Activated T-helper 17 cell treated with anti-CD3 and anti-CD28 coated beads, Interleukin-2, amount 50 U/mL, for 72 hours (primary cell): ENCODE data around the gene HSF4. TPM values are rescaled to one million over a fixed set of nuclear protein-coding genes. Genes with fewer than 3 reads are reported as not detected.
A peak's percentile ranks its signal among the peaks of the same experiment; 100 is the strongest.

ENCODE experiments used
- ATAC-seq: fragments of 150-1000 bp; cut with Tn5 transposase; replicated peaks from 2 replicates; pipeline ENCODE4 v1.10.0; 2021; ENCODE audit warnings: mild to moderate bottlenecking, moderate library complexity
- H3K27ac Mint-ChIP-seq: one replicate; pipeline ENCODE4 v1.8.0; 2022; ENCODE audit warnings: mixed read lengths
- H3K27me3 Mint-ChIP-seq: one replicate; pipeline ENCODE4 v1.8.0; 2022; ENCODE audit warnings: mixed read lengths
- H3K36me3 Mint-ChIP-seq: one replicate; pipeline ENCODE4 v1.8.0; 2022; ENCODE audit warnings: low read depth, mild to moderate bottlenecking, mixed read lengths
- H3K4me1 Mint-ChIP-seq: one replicate; pipeline ENCODE4 v1.8.0; 2022; ENCODE audit warnings: mixed read lengths
- H3K4me3 Mint-ChIP-seq: one replicate; pipeline ENCODE4 v1.8.0; 2022; ENCODE audit warnings: mild to moderate bottlenecking, mixed read lengths
- H3K9me3 Mint-ChIP-seq: one replicate; pipeline ENCODE4 v1.8.0; 2022; ENCODE audit warnings: mixed read lengths
- total RNA-seq, 2 donors: library from RNA; stranded (reverse); gene quantifications; one replicate each; pipeline ENCODE4 v1.2.3, GENCODE V29; 2022

Gene HSF4
- total RNA-seq, 2 donors from 2014 or later: 71.3 to 325 TPM

DNA sequence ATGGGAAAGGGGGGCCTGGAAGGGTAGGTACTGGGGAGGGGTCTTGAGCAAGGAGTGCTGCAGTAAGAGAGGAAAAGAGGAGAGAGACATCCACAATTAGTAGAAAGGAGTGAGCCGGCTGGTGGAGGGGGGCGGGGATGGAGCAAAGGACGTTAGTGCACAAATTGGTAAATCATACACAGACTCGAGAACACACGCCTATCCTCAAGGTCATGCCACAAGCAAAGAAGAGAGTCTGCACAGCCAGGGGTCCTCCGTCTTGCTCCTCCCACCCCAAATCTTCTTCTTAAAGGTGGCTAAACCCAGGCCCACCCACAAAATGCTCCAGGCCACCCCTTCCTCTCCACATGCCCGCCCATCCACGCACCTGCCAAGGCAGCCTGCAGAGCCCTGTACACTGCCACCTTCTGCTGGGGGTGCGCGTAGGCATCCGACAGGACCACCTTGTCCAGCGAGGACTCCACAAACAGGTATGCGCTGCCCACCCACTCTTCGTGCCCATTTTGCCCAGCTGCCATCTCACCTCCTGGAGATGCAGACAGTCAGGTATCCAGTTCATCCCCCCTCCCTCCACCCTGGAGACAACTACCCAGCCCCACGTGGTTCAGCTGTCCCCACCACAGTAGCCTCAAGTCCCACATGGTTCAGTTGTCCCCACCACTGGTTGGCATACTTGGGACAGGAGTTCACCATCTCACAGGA, 8.3 kb upstream of the HSF4 start:
- no peak for ATAC-seq
- no peaks in the 10 kb centered on the region for H3K27me3 Mint-ChIP-seq
- no peaks in the 10 kb centered on the region for H3K9me3 Mint-ChIP-seq
- H3K4me3 Mint-ChIP-seq: peak overlapping the region; percentile 94
- peaks cover 38% of the 10 kb centered on the region for H3K4me1 Mint-ChIP-seq
- H3K27ac Mint-ChIP-seq: no peak overlapping the region
- H3K36me3 Mint-ChIP-seq: peaks cover 53% of the 10 kb centered on the region

DNA sequence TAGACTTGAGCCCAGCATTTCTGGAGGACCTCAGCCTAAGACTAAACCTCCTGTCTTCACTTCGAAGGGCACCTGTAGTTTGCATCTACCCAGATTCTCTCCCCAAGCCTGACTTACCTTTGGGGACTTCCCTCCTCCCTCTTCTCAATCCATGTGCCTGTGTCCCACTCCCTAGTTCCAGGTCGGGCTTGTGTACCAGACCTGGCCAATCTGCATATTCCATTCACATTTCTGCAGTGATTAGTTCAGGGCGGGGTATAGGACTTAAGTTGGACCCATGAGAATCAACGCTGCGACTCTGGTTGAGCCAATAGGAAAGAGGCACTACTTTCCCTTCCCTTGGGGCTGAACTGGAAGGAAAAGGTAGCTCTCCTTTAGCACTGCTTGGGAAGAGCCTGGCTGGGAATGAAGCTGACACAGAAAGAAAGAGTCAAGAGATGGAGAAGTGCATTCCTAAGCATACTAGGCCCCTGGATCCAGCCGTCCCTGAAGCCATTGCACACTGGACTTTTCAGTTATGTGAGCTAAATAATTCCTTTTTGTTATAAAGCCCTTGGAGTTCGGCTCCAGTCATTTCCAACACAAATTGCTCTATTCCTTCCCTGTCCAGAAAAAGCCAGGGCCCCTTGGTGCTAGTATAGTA, 7.3 kb upstream of the HSF4 start:
- peak overlapping the region; percentile 92 for H3K27ac Mint-ChIP-seq
- peak overlapping the region; percentile 94 for H3K4me3 Mint-ChIP-seq
- no peaks in the 10 kb centered on the region for H3K9me3 Mint-ChIP-seq
- H3K4me1 Mint-ChIP-seq: peaks cover 38% of the 10 kb centered on the region
- H3K36me3 Mint-ChIP-seq: peaks cover 63% of the 10 kb centered on the region
- no peaks in the 10 kb centered on the region for H3K27me3 Mint-ChIP-seq
- ATAC-seq: no peak

DNA sequence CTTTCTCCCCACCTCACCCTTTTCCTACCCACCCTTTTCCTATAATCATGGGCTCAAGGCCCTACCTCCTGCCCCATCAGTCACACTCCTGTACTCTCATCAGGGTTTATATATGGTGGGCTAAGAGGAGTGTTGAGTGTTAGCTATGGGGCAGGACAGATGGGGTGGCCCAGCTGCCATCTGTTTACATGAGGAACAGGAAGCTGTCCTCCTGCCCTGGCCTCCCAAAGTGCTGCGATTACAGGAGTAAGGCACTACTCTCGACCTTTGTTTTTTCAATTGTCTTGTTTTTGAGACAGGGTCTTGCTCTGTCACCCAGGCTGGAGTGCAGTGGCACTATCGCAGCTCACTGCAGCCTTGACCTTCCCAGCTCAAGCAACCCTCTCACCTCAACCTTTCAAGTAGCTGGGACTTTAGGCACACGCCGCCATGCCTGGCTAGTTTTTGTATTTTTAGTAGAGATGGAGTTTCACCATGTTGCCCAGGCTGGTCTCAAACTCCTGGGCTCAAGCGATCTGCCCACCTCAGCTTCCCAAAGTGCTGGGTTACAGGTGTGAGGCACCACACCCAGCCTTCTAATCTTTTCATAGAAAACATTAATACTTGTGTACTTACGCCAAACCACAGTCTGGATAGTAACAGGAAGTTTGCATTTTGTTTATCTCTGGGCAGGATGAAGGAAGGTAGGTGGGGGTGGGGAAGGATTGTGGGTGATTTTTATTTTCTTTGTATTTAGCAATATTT, 6.5 kb upstream of the HSF4 start:
- peak overlapping the region; percentile 94 for H3K4me3 Mint-ChIP-seq
- peaks cover 33% of the 10 kb centered on the region for H3K4me1 Mint-ChIP-seq
- H3K27ac Mint-ChIP-seq: peak overlapping the region; percentile 92
- ATAC-seq: no peak
- H3K27me3 Mint-ChIP-seq: peaks cover 3% of the 10 kb centered on the region
- H3K9me3 Mint-ChIP-seq: no peaks in the 10 kb centered on the region
- H3K36me3 Mint-ChIP-seq: peaks cover 71% of the 10 kb centered on the region

DNA sequence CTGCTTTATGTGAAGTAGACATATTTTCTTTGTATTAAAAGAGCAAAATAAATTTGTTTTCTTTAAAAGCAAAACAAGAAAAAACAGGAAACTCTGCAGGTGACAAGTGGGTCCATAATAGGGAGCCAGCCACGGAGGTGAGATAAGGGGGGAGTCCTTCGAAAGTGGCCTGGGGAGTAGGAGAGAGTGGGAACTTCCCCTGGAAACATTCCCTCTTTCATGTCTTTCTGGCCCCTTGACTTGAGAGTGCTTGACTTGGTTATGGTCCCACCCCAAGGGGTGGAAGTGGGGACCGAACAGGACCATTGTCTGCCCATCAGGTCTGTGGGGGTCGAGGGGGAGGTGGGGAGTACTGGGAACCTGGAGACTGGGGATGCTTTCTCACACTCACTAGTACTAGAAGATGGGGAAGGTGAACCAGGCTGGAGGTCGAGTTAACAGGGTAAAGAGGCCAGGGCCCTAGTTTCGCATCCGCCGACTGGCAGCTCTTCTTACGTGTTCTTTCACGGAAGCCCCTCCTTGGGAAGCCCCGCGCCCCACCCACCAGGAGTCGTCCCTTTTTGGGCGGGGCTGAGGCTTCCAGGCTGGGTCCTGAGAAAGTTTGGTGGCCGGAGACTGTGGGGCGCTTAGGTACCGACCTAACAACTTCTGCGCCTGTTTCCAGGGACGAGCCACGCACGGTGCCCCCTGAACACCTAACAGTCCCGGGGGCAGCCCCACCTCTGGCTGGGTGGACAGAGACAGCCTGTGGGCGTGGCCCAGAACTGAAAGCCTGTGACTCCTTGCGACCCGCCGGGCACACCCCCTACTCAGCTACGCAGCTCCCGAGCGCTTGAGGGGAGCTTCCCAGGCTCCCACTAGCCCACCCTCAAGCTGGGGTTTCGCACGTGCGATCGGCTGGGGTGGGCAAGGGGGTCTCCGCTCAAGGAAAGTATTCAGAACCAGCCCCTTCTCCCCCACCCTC, 5.6 kb upstream of the HSF4 start:
- peak overlapping the region; percentile 94 for H3K4me3 Mint-ChIP-seq
- no peaks in the 10 kb centered on the region for H3K9me3 Mint-ChIP-seq
- peaks cover 29% of the 10 kb centered on the region for H3K4me1 Mint-ChIP-seq
- H3K36me3 Mint-ChIP-seq: peaks cover 70% of the 10 kb centered on the region
- peak overlapping the region; percentile 92 for H3K27ac Mint-ChIP-seq
- ATAC-seq: peak; percentile 63
- H3K27me3 Mint-ChIP-seq: peaks cover 3% of the 10 kb centered on the region

DNA sequence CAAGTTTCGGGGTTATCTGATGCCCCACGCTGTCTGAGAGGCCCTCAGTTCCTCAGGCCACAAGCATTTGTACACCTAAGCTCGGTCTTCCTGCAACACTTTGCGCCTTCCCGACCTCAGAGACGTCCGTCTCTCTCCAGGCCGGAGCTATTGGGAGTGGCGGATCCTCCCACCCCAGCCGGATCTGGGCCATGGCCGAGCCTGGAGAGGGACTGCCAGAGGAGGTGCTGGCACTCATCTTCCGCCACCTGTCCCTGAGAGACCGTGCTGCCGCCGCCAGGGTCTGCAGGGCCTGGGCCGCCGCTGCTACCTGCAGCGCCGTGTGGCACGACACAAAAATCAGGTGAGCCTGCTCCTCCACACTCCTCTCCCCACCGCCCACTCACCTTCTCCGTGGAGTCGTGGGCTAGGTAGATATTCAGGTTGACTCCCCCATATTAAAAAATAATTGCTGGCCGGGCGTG, 2.9 kb upstream of the HSF4 start:
- no peak overlapping the region for H3K27ac Mint-ChIP-seq
- H3K27me3 Mint-ChIP-seq: peaks cover 10% of the 10 kb centered on the region
- H3K9me3 Mint-ChIP-seq: no peaks in the 10 kb centered on the region
- H3K4me3 Mint-ChIP-seq: peak overlapping the region; percentile 94
- peaks cover 80% of the 10 kb centered on the region for H3K36me3 Mint-ChIP-seq
- ATAC-seq: no peak
- peaks cover 23% of the 10 kb centered on the region for H3K4me1 Mint-ChIP-seq

DNA sequence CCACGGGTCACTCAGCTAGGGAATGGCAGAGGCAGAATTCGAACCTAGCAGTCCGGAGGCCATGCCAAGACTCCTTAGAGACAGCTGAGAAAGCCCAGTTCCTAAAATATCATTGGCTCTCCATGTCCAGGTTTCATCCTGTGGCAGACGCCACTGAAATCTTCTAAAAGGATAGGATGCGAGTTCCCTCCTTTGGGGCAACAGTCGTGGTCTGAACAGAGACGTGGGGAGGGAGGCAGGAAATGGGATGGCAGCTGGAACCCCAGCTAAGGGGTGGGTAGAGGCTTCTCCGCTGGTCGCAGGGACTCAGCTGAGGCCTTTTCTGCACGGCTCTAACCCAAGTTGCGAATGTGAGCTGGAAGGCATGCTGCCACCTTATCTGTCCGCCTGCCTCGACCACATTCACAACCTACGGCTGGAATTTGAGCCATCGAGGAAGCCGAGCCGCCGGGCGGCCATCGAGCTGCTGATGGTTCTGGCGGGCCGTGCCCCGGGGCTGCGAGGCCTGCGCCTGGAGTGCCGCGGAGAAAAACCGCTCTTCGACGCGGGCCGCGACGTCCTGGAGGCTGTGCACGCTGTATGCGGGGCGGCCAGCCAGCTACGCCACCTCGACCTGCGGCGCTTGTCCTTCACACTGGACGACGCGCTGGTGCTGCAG, 1.9 kb upstream of the HSF4 start:
- peak overlapping the region; percentile 94 for H3K4me3 Mint-ChIP-seq
- H3K9me3 Mint-ChIP-seq: no peaks in the 10 kb centered on the region
- peaks cover 13% of the 10 kb centered on the region for H3K27me3 Mint-ChIP-seq
- peaks cover 82% of the 10 kb centered on the region for H3K36me3 Mint-ChIP-seq
- H3K4me1 Mint-ChIP-seq: peaks cover 17% of the 10 kb centered on the region
- no peak for ATAC-seq
- no peak overlapping the region for H3K27ac Mint-ChIP-seq

DNA sequence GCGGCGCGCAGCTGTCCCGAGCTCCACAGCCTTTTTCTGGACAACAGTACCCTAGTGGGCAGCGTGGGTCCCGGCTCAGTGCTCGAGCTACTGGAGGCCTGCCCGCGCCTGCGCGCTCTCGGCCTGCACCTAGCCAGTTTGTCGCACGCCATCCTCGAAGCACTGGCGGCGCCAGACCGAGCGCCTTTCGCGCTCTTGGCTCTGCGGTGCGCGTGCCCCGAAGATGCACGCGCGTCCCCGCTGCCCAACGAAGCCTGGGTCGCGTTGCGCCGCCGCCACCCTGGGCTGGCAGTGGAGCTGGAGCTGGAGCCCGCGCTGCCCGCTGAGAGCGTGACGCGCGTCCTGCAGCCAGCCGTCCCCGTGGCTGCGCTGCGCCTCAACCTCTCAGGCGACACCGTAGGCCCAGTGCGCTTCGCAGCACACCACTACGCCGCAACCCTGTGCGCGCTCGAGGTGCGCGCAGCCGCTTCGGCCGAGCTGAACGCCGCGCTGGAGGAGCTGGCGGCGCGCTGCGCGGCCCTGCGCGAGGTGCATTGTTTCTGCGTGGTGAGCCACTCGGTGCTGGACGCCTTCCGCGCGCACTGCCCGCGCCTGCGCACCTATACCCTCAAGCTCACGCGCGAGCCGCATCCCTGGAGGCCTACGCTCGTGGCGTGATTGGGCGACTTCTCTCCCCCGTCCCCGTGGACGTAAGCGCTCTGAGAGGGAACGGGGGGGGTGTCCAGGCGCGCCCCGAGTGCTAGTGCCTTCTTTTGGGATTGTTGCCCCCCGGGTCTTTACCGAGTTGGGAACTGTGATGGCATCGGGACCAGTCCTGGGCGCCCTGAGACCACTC, 1.2 kb upstream of the HSF4 start:
- H3K27ac Mint-ChIP-seq: no peak overlapping the region
- no peaks in the 10 kb centered on the region for H3K9me3 Mint-ChIP-seq
- peaks cover 82% of the 10 kb centered on the region for H3K36me3 Mint-ChIP-seq
- H3K27me3 Mint-ChIP-seq: peaks cover 13% of the 10 kb centered on the region
- ATAC-seq: peak; percentile 1
- H3K4me3 Mint-ChIP-seq: peak overlapping the region; percentile 94
- peaks cover 13% of the 10 kb centered on the region for H3K4me1 Mint-ChIP-seq

DNA sequence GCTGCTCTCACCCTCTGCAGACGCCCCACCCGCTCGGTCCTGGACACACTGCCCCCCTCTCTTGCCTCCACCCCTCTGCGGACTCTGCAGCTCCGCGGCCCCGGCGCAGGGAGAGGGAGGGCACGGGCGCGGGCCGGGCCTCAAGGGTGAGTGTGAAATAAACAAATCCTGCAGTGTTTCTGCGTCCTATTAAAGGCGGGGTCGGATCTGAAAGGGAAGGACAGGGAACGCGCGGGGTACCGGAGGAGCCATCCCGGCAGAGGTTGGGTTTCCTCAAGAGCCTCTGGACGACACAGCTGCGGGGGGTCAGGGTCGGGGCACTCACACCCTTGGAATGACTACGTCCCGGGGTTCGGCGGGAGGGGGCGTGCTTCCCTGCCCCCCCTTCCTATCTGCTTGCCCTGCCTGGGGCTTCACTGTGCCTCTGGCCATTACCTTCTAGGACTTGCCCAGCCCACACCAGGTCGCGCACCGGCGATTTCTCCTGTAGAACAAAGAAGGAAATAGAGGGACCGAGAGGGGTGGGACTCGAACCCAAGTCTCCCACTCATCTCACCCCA, 466 bp upstream of the HSF4 start:
- Mint-ChIP-seq H3K4me3 (peak overlapping the region; percentile 94), H3K27me3 (peaks cover 13% of the 10 kb centered on the region), H3K4me1 (peaks cover 10% of the 10 kb centered on the region), H3K9me3 (no peaks in the 10 kb centered on the region), H3K27ac (no peak overlapping the region), H3K36me3 (peaks cover 82% of the 10 kb centered on the region)
- no peak for ATAC-seq

DNA sequence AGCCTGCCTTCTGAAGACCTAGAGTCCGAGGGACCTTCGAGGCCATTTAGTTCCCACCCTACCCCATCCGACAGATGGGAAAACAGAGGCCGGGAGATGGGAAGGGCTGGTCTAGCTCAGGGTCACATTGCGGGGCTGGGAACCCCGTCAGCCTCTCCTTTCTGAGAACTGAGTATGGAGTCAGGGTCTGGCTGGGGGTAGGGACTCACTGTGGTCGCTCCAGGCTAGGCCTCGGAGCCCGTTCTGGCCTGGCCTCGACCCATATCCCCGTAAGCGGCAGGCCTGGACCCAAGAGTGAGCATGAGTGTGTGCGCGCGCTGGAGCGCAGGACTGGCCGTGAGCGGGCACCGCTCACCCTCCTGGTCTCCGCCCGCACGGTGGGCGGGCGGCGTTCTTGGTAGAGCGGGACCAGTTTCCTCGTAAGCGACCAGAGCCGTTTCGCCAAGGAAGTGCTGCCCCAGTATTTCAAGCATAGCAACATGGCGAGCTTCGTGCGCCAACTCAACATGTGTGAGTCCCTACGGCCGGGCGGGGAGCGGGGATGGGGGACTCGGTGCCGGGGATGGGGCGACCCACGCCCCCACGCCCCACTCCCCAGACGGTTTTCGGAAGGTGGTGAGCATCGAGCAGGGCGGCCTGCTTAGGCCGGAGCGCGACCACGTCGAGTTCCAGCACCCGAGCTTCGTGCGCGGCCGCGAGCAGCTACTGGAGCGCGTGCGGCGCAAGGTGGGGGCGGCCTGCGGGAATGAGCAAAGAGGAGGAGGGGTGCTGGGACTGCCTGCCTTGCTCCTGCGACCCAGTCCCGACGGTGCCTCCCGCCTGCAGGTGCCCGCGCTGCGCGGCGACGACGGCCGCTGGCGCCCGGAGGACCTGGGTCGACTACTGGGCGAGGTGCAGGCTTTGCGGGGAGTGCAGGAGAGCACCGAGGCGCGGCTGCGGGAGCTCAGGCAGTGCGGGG, 855 bp downstream of the HSF4 start:
- Mint-ChIP-seq H3K9me3 (no peaks in the 10 kb centered on the region), H3K27me3 (peaks cover 13% of the 10 kb centered on the region), H3K4me3 (peak overlapping the region; percentile 99), H3K36me3 (peaks cover 85% of the 10 kb centered on the region), H3K27ac (no peak overlapping the region), H3K4me1 (peaks cover 15% of the 10 kb centered on the region)
- ATAC-seq: no peak

DNA sequence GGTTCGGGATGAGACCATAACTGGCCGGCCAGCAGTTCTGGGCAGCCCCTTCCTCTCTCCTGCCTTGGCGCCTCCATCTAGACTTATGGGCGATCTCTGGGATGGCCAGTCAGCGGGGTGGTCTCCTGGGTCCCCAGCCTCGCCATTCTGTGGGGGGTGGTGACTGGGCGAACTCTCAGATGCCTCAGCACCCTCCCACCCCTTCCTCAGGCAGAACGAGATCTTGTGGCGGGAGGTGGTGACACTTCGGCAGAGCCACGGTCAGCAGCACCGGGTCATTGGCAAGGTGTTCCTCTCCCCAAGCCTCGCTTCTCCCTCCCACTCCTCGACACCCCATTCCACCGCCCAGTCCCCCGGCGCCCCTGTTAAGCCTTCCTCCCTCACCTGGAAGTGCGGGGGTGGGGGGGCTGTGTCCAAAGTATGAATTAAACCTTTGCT, 1.6 kb downstream of the HSF4 start:
- ATAC-seq: no peak
- Mint-ChIP-seq H3K27ac (peak overlapping the region; percentile 66), H3K9me3 (no peaks in the 10 kb centered on the region), H3K27me3 (peaks cover 16% of the 10 kb centered on the region), H3K36me3 (peaks cover 85% of the 10 kb centered on the region), H3K4me1 (peaks cover 20% of the 10 kb centered on the region), H3K4me3 (peak overlapping the region; percentile 99)

DNA sequence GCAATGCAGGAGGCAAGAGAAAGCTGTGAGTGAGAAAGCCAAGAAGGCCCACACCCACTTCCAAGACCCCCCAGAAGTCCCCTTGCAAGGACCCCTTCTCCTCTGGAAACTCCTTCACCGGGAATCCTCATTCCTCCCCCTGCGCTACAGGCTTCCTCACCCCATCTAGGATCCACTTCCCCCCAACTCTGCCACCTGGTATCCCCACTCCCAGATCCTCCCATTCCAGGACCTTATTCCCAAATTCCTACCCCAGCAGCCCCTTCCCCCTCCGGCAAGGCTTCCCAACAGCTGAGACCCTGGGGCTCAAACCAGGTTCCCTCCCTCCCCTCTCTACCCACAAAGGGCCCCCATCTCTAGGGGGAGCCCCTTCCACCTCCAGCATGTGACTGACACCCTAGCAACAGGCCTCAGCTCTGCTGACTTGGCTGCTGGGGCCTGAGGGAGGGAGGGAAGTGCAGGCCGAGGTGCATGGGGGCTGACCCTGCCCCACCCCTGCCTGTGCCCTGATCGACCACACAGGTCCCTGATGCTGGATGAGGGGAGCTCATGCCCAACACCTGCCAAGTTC, 2.1 kb downstream of the HSF4 start:
- Mint-ChIP-seq H3K27me3 (peaks cover 19% of the 10 kb centered on the region), H3K9me3 (no peaks in the 10 kb centered on the region), H3K4me3 (peak overlapping the region; percentile 99), H3K4me1 (peaks cover 25% of the 10 kb centered on the region), H3K27ac (peak overlapping the region; percentile 66), H3K36me3 (peaks cover 85% of the 10 kb centered on the region)
- ATAC-seq: no peak
